HG03159 (cell line): ENCODE data around the gene INCA1.
"Not testable (repeated sequence)": the region's sequence is repeated elsewhere in the genome, so short reads cannot be mapped to it uniquely, and the experiment has no call there.

Experiments
- ATAC-seq: cut with Tn5 transposase; IDR thresholded peaks from one replicate; pipeline ENCODE4 v1.9.1; 2021; ENCODE audit warnings: mild to moderate bottlenecking, moderate library complexity; ENCODE audit not compliant: unreplicated experiment

Gene INCA1, protein sequence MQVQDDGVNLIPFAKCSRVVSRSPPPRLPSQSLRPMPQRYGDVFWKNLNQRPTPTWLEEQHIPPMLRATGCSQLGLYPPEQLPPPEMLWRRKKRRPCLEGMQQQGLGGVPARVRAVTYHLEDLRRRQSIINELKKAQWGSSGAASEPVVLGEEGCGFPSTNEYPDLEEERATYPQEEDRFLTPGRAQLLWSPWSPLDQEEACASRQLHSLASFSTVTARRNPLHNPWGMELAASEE

DNA sequence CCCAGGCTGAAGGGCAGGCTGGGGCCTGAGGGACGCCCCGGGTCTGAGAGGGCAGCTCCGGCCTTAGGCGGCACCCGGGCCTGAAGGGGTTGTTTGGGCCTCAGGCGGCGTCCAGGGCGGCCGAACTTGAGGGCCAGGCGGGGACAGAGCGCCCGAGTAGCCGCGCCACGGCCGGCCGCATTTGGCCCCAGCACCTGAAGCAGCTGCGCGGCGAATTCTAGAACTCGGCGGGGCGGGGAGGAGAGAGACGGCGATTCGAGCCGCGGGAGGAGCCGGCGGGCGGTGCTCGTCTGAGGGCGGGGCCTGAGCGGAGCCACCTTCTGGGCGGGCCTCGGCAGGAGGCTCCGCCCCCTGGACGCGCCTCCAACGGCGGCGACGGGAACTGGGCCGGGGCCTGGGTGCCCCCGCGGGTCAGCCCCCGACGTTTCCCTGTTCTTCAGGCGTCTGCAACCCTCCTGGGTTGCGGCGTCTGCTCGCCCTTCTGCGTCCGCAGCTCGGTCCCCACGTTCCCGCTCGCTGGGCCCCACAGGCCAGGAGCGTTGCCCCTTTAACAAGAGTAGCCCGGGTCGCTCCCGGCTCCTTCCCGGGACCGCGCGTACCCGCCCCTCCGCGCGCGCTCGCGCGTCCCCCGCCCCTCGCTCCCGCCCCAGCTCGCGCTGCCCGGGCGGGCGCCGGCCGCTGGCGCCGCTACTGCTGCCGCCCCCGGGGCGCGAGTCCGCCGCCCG is at the start of gene INCA1, which contains the start of gene KIF1C:
Gene INCA1, minus strand, starts transcription at position 221 of the 725 bp plus-strand sequence. CDS start 3,085 bp downstream, outside the sequence.
Gene KIF1C, plus strand, starts transcription at position 649 of the 725 bp plus-strand sequence. CDS start 2,297 bp downstream, outside the sequence.
- ATAC-seq: peak; percentile 91

DNA sequence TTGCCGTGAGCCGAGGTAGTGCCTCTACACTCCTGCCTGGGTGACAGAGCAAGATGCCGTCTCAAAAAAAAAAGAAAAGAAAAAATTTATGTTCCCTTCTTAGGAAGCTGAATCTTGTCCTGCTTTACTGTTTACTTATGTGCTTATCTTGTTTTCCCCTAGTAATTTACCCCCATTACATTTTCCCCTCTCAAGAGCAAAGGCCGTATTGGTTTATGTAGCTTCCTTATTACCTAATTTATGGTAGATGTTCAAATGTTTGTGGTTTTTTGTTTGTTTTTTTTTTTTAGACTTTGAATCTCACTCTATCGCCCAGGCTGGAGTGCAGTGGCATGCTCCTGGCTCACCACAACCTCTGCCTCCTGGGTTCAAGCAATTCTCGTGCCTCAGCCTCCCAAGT is 48.2 kb upstream of the INCA1 start:
- ATAC-seq: no peak

DNA sequence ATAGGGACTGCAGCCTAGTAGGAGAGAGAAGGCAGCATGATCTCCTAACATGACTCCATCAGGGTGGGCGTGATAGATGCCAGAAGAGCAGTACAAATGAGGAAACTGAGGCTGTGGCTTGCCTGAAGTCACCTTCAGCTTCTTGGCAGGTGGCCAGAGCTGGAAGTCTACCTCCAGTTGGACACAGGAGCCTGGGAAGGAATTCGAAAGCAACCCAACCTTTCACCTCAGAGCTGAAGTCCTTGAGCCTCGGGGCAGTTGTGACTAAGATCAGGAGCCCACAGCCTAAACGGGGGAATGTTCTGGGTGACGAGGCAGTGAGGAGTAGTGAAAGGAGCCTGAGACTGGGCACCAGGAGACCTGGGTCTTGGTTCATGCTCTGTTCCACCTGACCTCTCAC is 47.3 kb upstream of the INCA1 start:
- no peak for ATAC-seq

DNA sequence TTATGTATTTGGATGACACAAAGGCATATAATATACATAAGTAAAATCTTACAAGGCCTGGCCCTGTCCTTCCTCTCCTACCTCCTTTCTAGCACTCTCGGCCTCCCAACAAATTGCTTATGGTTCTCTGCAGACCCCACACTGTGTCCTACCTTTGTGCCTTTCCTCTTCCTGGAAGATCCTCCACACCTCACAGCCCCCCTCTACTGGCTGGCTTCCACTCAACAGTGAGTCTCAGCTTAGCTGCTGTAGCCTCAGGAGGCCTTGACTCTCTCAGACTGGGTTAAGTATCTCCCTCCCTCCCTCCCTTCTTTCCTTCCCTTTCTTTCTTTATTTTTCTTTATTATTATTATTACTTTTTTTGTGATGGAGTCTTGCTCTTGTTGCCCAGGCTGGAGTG is 46.2 kb upstream of the INCA1 start:
- ATAC-seq: no peak

DNA sequence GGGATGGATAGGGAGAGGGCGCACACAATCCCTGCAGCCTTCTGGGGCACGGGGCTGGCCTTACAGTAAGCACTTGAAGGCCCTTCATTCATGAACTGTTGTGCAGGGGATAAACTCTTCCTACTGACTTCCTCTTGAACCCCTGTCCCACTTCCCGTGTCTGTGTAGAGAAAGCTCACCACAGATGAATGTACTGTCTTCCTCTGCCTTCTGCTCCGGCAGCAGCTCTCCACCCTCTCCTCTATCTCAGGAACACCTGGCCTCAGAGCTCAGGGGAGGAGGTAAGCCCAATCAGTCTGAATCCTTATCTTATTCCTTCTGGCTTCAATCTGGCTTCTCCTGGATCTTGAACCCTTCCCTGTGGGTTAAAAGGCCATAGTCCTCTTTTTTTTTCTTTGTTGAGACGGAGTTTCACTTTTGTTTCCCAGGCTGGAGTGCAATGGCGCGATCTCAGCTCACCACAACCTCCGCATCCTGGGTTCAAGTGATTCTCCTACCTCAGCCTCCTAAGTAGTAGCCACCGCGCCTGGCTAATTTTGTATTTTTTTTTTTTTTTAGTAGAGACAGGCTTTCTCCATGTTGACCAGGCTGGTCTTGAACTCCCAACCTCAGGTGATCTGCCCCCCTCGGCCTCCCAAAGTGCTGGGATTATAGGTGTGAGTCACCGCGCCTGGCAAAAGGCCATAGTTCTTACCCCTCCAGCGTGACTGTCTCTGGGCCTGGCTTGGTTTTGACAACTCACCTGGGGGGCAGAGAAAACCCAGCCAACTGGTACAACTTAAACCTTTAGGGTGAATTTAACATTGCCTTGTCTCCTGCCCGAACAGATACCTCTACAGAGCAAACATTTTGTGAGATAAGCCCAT is 45.1 kb upstream of the INCA1 start:
- ATAC-seq: no peak

DNA sequence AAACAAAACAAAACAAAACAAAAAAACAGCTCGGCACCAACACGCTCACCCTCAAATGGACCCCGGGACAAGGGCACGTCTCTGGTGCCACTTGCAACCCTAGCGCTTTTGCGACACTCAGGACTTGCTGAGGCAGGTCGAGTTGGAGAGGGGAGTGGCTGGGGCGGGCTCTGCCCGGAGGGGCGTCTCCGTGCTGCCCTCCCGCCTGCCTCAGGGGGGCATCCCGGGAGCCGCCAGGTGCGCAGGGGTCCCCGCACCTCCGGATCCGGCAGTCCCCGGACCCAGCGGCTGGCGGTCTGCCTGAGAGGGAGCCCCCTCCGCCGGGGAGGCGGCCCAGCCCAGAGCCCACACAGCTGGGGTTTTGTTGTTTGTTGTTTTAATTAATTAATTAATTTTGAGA is 38.0 kb upstream of the INCA1 start, which contains the start of gene SLC52A1:
Gene SLC52A1, minus strand, starts transcription at position 112 of the 400 bp plus-strand sequence. CDS start 820 bp downstream, outside the sequence.
- ATAC-seq: no peak

DNA sequence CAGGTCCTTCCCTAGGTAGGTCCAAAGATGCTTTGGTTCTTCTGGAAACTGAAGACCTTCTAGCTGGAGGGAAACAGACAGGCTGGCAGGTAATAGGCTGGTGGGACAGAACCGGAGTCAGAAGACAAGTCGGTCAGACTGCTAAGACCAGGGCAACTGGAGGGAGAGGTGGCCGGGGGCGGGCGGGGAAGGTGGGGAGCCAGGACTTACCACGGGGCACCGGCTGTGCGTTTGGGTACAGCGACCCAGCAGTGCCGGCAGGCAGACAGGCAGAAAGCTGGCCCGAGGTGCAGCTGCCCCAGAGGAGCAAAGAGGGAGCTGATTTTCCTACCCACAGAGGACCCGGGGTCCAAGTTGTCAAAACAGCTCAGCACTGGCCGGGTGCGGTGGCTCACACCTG is 37.3 kb upstream of the INCA1 start:
- ATAC-seq: no peak

DNA sequence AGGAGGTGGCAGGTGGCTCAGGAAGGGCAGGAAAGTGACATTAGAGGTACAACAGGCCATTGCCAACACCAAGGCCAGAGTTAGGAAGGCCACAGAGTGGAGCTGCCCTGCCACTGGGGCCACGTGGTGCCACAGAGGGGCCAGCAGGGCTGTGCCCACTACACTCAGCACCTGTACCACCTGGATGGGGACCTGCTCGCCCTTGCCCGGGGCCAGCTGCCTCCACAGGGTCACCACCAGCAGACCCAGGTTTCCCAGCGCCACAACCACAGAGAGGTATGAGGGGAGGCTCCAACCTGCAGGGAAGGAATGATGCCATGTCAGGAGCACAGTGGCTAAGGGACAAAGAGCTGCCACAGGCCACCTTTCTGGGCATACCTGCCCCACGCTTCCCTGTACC is 36.7 kb upstream of the INCA1 start:
- ATAC-seq: no peak

DNA sequence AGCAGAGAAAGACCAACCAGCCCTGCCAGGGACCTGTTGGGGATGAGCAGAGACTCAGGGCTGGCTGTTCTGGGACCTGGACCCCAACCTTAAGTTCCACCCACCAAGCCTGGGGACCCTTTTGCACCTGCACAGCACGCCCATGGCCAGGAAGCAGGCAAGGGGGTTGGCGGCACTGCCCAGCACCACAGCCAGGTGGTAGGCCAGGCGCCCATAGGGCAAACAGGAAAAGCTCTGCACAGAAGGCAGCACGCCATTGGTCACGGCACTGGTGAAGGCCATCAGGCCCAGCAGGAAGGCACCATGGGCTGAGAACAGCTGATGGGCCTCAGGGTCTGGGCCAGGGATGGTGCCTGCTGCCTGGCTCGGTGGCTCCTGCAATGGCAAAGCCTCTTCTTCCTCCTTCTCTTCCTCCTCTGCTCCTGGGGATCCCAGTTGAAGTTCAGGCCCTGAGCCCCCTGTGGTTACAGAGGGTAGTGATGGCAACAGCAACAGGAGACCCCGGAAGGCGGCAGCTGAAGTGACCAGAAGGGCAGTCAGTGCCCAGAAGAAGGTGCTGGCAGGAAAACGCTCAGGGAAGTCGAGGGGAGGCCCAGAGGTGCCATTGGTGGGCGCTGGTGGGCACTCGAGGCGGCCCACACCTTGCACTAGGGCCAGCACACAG is 36.2 kb upstream of the INCA1 start:
- no peak for ATAC-seq

DNA sequence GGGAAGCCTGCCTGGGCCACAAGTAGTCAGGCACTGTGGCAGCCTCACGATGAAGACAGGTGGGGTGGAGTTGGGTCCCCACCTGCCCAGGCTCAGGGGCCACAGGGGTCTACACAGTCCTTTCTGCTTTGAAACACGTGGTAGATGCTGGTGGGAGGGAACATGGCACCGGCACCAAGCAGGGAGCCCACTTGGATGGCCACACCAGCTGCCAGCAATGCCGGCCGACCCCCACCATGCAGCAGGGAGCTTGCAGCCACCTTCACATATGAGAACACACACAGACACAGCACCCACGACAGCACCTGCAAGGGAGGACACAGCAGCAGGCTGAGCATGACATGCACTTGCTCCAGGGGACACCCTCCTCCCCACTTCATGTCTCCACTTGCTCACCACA is 35.5 kb upstream of the INCA1 start:
- ATAC-seq: no peak

DNA sequence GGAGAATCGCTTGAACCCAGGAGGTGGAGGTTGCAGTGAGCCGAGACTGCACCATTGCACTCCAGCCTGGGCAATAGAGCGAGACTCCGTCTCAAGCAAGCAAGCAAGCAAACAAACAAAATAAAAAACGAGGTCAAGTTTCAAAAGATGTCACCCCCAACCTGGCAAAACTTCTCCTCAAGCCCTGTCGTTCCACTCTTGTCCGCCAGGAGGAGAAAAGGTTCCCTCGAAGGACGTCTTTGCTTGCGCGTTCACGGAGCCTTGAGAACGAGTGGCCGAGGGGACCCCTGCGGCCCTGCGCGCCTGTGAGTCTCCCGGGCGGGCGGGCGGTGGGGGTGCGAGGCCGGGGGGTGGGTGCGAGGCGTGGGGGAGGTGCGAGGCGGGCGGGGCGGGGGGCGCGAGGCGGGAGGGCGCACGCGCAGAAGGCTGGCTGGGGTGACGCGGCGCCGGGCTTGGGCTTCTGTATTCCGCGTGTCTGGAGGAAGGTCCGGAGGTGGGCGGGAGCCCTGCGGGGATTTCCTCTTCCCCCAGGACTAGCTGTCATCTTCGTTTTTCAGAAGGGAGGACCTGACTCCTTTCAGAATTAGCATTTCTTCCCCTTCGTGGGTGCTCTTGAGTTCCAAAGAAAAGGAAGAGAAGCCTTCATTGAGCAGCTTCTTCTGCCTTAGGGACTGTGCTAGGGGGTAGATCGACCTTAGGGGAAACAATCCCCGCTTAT is 34.2 kb upstream of the INCA1 start:
- peak; percentile 63 for ATAC-seq

DNA sequence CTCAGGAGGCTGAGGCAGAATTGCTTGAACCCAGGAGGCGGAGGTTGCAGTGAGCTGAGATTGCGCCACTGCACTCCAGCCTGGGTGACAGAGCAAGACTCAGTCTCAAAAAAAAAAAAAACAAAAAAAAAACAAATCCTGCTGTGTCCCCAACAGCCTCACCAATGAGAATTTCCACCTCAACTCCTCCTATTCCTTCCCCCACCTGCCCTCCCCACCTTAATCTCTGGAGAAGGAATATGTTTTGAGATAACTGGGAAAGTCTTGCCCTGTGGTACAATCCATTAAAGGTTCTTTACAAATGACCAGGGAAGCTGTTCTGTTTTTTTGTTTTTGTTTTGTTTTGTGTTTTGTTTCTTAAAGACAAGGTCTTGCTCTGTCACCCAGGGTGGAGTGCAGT is 32.8 kb upstream of the INCA1 start:
- ATAC-seq: not testable (repeated sequence)

DNA sequence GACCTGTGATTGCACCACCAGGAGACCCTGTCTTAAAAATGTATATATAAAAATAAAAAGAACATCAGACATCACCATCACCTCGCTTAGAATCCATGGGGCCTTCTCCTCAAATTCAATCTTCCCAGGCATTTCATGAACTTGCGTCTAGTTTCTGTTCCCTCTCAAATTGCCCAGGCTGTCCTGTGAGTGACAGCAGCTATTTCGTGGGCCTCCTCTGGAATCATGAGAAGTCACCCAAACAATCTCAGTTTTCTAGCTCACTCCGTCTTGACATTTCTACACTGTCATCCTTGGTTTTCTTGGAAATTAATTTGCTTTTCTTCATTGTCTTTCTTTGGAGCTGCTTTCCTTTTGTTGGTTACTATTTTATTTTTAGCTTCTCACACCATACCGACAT is 30.6 kb upstream of the INCA1 start:
- ATAC-seq: no peak

DNA sequence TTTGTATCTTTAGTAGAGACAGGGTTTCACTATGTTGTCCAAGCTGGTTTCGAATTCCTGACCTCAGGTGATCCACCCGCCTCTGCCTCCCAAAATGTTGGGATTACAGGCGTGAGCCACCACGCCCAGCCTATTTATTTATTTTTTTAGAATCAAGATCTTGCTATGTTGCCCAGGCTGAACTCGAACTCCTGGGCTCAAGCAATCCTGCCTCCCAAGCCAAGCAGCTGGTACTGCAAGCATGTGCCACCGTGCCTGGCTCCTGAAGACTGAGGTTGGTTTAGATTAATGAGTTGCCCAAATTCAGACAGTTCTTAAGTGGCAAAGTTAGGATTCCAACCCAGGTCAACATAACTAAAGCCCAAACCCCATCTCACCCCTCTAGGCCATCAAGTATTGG is 30.0 kb upstream of the INCA1 start:
- ATAC-seq: no peak

DNA sequence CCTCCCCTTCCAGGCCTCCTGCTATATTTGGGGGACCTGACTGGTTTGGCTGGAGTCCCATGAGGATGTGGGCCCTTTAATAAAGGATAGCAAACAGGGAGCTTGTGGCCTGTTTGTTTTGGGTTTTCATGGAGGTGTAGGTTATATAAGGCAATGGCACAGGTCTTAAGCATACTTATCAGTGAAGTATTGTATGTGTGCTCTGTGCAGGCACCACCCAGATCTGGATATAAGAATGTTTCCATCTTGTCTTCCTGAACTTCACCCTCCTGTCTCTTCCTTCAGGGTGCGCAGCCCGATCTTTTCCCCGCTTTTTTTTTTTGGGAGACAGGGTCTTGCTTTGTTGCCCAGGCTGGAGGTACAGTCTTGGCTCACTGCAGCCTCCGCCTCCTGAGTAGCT is 27.3 kb upstream of the INCA1 start:
- ATAC-seq: no peak

DNA sequence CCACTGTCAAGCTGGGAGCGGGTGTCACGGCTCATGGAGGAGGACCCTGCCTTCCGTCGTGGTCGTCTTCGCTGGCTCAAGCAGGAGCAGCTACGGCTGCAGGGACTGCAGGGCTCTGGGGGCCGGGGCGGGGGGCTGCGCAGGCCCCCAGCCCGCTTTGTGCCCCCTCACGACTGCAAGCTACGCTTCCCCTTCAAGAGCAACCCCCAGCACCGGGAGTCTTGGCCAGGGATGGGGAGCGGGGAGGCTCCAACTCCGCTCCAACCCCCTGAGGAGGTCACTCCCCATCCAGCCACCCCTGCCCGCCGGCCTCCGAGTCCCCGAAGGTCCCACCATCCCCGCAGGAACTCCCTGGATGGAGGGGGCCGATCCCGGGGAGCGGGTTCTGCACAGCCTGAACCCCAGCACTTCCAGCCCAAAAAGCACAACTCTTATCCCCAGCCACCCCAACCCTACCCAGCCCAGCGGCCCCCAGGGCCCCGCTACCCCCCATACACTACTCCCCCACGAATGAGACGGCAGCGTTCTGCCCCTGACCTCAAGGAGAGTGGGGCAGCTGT is 26.3 kb upstream of the INCA1 start:
- ATAC-seq: no peak

DNA sequence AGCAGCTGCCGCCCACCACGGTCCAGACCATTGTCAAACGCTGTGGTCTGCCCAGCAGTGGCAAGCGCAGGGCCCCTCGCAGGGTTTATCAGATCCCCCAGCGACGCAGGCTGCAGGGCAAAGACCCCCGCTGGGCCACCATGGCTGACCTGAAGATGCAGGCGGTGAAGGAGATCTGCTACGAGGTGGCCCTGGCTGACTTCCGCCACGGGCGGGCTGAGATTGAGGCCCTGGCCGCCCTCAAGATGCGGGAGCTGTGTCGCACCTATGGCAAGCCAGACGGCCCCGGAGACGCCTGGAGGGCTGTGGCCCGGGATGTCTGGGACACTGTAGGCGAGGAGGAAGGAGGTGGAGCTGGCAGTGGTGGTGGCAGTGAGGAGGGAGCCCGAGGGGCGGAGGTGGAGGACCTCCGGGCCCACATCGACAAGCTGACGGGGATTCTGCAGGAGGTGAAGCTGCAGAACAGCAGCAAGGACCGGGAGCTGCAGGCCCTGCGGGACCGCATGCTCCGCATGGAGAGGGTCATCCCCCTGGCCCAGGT is 24.9 kb upstream of the INCA1 start:
- ATAC-seq: no peak

DNA sequence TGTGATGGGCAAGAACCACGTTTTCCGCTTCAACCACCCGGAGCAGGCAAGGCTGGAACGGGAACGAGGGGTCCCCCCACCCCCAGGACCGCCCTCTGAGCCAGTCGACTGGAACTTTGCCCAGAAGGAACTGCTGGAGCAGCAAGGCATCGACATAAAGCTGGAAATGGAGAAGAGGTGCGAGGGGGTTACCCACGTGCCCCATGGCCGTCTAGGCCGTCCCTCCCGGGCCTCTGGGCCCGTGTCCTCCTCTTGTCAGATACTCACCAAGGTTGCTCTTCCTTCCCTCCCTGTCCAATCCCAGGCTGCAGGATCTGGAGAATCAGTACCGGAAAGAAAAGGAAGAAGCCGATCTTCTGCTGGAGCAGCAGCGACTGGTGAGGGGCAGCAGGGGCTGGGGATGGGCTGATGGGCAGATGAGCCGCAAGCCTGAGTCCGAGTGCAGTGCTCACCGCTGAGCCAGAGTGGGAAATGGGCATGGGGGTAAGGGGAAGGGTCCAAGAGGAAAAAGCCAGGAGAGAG is 23.2 kb upstream of the INCA1 start:
- ATAC-seq: no peak

DNA sequence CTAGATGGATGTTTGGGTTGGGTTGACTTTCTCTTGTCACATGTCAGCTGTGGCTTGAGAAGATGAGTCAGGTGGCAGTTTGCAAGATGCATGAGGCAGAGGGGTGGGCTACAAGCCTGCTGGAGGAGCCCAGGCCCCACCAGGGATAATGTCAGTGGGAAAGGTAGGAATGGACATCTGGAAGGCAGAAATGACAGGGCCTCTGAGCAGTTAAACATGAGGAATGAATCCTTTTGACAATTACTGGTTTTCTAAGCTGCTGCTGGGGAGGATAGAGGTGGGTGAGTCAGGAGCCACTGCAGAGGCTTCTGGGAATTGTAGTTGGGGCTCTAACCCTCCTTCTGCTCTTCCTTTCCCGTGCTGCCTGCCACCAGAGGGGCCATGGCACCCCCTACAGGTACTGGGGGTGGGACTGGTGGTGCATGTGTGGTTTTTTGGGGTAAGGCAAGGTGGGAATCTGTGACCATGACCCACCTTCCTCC is 22.2 kb upstream of the INCA1 start:
- no peak for ATAC-seq
